ENCODE results near the gene IGF2BP3.

Gene IGF2BP3

GRCh38 chr7:23347033-23347681 lies 123.1 kb downstream of the IGF2BP3 start:
- peak overlapping the region in 1 of 2 experiments; percentile 59 for H3K4me3 ChIP-seq (ENCODE audit: low read depth in 1 of 2, low read length in 1 of 2)

DNA sequence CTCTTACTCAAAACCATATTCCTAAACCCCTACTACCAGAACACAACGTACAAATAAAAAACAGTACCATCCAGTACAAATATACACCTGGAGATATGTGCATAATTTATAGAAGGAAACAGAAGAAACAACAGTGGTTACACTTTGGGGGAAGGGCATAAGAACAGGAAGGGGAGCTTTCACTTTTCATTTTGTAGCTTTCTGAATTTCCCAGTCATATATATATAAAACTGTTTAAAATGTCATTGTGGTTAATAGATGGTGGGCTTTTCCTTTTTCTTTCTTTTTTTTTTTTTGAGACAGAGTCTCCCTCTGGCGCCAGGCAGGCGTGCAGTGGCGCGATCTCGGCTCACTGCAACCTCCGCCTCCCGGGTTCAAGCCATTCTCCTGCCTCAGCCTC lies 124.0 kb downstream of the IGF2BP3 start:
- H3K4me3 ChIP-seq (ENCODE audit: low read depth in 1 of 2, low read length in 1 of 2), result peak overlapping the region; percentile 59 to 63
- peak overlapping the region; percentile 40 for H3K27ac ChIP-seq
- H3K4me1 ChIP-seq (ENCODE audit: control insufficient read depth in 1 of 2, insufficient read depth in 1 of 2, low read depth in 1 of 2, low read length in 1 of 2), result peaks cover 18 to 20% of the 10 kb centered on the region in 2 experiments

More at GRCh38 chr7:23347033-23347681, 123.1 kb downstream of the IGF2BP3 start:
- no peaks in the 10 kb centered on the region for H3K27me3 ChIP-seq
- no peaks in the 10 kb centered on the region for H3K9me3 ChIP-seq
- peak overlapping the region; percentile 5 for H3K27ac ChIP-seq
- TF ChIP-seq, protein P1, sequence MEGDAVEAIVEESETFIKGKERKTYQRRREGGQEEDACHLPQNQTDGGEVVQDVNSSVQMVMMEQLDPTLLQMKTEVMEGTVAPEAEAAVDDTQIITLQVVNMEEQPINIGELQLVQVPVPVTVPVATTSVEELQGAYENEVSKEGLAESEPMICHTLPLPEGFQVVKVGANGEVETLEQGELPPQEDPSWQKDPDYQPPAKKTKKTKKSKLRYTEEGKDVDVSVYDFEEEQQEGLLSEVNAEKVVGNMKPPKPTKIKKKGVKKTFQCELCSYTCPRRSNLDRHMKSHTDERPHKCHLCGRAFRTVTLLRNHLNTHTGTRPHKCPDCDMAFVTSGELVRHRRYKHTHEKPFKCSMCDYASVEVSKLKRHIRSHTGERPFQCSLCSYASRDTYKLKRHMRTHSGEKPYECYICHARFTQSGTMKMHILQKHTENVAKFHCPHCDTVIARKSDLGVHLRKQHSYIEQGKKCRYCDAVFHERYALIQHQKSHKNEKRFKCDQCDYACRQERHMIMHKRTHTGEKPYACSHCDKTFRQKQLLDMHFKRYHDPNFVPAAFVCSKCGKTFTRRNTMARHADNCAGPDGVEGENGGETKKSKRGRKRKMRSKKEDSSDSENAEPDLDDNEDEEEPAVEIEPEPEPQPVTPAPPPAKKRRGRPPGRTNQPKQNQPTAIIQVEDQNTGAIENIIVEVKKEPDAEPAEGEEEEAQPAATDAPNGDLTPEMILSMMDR (IDR thresholded peaks at IDR 0.05), result no peak
- H3K4me1 ChIP-seq (ENCODE audit: control insufficient read depth in 1 of 2, insufficient read depth in 1 of 2, low read depth in 1 of 2, low read length in 1 of 2), result peaks cover 18 to 20% of the 10 kb centered on the region in 2 experiments
- H3K36me3 ChIP-seq, result no peaks in the 10 kb centered on the region

DNA sequence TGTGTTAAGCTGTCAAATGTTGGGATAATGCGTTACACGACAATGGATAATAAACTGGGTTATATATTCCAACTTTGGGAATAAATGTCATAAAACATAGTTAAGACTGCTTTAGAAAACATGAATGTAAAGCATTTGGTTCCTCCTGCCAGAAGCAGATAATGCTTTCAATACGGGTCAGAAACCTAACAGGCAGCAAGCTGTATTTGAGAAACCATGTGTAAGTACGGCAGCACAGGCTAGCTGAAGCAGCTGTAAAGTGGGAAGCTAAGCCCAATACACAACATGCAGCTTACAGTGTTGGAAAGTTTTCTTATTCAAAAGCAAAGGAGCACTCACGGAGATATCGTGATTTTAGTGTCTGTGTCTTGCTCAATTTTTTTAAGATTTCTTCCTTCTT lies 124.7 kb downstream of the IGF2BP3 start:
- no peak overlapping the region for H3K4me3 ChIP-seq (ENCODE audit: low read depth in 1 of 2, low read length in 1 of 2)
- peak overlapping the region; percentile 40 for H3K27ac ChIP-seq
- H3K9me3 ChIP-seq, result no peaks in the 10 kb centered on the region
- H3K4me1 ChIP-seq (ENCODE audit: control insufficient read depth in 1 of 2, insufficient read depth in 1 of 2, low read depth in 1 of 2, low read length in 1 of 2), result peaks cover 18 to 20% of the 10 kb centered on the region in 2 experiments
- no peaks in the 10 kb centered on the region for H3K27me3 ChIP-seq
- TF ChIP-seq, protein P1 (IDR thresholded peaks at IDR 0.05), result no peak
- H3K36me3 ChIP-seq, result no peaks in the 10 kb centered on the region

More for the DNA sequence above, 124.0 kb downstream of the IGF2BP3 start:
- H3K27me3 ChIP-seq, result no peaks in the 10 kb centered on the region
- H3K9me3 ChIP-seq, result no peaks in the 10 kb centered on the region
- no peaks in the 10 kb centered on the region for H3K36me3 ChIP-seq
- TF ChIP-seq, protein P1 (IDR thresholded peaks at IDR 0.05), result no peak

- H3K27ac ChIP-seq, result no peak overlapping the region
- no peaks in the 10 kb centered on the region for H3K36me3 ChIP-seq
- H3K4me3 ChIP-seq (ENCODE audit: low read depth in 1 of 2, low read length in 1 of 2), result no peak overlapping the region
- TF ChIP-seq, protein P1 (IDR thresholded peaks at IDR 0.05), result no peak
- H3K4me1 ChIP-seq (ENCODE audit: control insufficient read depth in 1 of 2, insufficient read depth in 1 of 2, low read depth in 1 of 2, low read length in 1 of 2), result peaks cover 18 to 20% of the 10 kb centered on the region in 2 experiments
- no peaks in the 10 kb centered on the region for H3K9me3 ChIP-seq
- H3K27me3 ChIP-seq, result no peaks in the 10 kb centered on the region
These were observed 126.3 kb downstream of the IGF2BP3 start for GRCh38 chr7:23343806-23344475.

GRCh38 chr7:23343102-23343501 lies 127.2 kb downstream of the IGF2BP3 start:
- H3K9me3 ChIP-seq, result no peaks in the 10 kb centered on the region
- no peaks in the 10 kb centered on the region for H3K36me3 ChIP-seq
- H3K4me3 ChIP-seq (ENCODE audit: low read depth in 1 of 2, low read length in 1 of 2), result no peak overlapping the region
- no peak overlapping the region for H3K27ac ChIP-seq
- H3K27me3 ChIP-seq, result no peaks in the 10 kb centered on the region
- TF ChIP-seq, protein P1 (IDR thresholded peaks at IDR 0.05), result no peak
- H3K4me1 ChIP-seq (ENCODE audit: control insufficient read depth in 1 of 2, insufficient read depth in 1 of 2, low read depth in 1 of 2, low read length in 1 of 2), result peaks cover 18 to 20% of the 10 kb centered on the region in 2 experiments

Measured in neutrophil (primary cell).